Stimulated activated CD8-positive, alpha-beta memory T cell treated with anti-CD3 and anti-CD28 coated beads, Interleukin-15, amount 100 ng/mL, for 48 hours (primary cell): Measurements from ENCODE around the gene CDH13.

Experiments used
- DNase-seq, 2 donors: peaks; one replicate each; pipeline ENCODE4 v3.0.0-alpha.2; 2020; ENCODE audit warnings: low read depth in 2 of 2

Gene CDH13

GRCh38 chr16:83660282-83660681 is 1033.5 kb downstream of the CDH13 start:
- DNase-seq: no peak

DNA sequence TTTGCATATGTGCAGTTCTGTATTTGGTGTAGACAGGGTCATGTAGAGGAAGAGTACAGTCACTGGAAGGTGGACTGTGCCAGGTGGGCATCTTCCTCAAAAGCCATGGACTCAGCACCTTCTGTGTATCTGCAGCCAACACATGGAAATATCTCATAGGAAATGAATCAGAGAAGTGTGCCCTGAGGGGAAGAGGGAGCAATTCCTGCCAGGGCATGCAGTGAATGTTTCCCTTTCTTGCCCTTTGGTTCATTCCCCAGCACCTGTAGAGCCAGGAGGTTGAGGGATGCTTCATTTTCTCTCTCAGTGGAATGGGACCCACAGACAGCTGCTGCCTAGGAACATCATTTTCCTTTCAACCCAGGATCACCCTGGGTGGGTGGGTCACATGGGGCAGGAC is 1034.9 kb downstream of the CDH13 start:
- DNase-seq: no peak

- DNase-seq: no peak
These were observed 1039.7 kb downstream of the CDH13 start for GRCh38 chr16:83666449-83666848.

DNA sequence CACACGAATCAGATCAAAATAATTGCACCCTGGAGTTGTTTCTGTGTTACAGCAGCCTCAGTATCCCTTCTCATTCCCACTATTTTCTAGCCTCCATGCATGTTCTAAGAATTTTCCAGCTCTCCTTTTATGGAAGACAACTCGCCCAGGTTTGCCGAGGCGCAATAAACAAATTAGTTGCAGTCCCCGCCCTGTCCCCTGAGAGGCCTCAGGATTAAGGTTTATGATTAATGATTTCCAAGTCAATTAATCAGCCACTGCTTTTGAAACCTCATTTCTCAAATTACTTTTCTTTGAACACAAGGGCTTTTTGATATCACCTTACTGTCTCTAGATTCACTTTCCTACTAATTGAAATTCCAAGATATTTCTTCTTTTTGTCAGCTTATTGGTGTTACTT is 1042.7 kb downstream of the CDH13 start:
- no peak for DNase-seq

GRCh38 chr16:83674931-83675535 is 1048.3 kb downstream of the CDH13 start:
- DNase-seq: no peak

DNA sequence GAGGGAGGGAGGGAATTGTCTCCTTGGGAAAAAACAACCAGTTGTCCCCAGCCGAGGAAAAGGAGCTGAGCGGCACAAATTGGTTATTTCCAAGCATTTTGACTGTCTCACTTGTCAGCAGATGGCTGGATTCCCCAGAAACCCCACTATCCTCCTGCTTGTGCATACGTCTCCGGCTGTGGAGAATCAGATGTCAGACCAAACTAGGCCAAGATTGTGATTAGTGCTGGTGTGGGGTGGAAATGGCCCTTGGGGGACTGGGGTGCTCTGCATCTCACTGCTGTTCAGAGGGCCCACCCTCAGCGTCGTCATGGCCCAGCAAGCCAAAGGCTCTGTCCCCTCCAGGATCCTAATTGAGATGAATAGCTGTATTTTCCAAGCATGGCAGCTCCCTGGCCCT is 1049.3 kb downstream of the CDH13 start:
- DNase-seq: no peak

- no peak for DNase-seq
These were observed 1054.2 kb downstream of the CDH13 start for GRCh38 chr16:83680980-83681379.

DNA sequence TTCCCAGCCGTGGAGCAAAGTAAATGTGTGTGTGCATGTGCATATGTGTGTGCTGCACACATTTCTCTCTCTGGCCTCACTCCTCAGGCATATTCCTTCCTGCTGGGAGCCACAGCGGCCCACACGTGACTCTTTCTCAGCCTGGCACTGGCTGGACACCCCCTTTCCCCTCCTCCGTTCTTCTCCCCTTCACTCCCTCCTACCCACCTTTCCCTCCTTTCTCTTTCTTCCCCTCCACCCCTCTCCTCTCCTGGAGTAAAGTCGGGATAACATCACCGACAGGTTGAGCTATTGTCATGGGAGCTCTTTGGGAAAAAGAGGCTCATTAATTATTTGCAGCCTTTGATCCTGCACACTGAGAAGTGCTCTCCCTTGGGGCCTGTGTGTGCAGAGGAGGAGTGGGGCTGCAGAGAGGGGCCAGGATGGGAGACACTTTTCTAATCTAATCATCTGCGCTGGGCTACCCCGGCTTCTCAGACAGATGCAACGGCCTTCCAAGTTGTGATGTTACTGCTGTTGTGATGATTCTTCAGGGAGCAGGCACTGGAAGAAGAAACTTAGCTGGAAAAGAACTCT is 1054.7 kb downstream of the CDH13 start:
- no peak for DNase-seq

- no peak for DNase-seq
These were observed 1055.5 kb downstream of the CDH13 start for GRCh38 chr16:83682116-83682867.

DNA sequence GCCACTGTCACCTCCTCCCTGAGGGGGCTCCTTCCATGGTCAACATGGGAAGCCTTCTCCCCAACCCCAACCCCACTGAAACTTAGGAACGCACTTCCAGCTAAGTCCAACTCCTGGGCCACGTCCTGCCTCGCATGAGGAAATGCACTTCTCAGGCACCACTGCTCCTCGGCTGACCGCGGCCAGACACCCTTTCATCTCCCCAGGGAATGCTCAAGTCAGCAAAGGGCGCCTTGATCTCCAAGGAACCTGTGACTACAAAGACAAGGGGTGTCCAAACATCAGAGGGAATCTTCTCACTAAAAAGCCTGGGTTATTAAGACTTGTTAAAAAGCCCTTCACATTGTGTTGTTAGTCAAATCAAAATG is 1056.1 kb downstream of the CDH13 start:
- no peak for DNase-seq

DNA sequence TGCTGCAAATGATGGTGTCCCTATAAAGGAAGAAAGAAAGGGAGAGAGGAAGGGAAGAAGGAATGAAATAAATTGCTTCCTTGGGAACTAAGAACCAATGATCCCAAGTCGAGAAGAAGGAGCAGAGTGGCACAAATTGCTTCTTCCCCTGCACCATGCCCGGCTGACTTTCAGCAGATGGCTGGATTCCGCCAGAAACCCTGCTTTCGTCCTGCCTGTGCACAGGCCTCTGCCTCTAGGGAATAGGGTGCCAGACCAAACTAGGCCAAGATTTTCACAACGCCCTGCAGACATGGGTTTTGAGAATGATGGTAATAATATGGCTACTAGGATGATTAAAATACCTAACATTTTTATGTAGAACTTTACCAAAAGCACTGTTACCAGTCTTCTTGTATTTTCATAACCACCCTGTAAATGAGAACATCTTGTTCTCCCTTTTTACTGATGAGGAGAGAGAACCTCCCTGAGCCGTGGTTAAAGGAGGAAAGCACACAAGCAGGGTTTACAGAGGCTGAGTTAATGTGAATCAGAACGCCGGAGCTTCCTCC is 1058.9 kb downstream of the CDH13 start:
- no peak for DNase-seq

DNA sequence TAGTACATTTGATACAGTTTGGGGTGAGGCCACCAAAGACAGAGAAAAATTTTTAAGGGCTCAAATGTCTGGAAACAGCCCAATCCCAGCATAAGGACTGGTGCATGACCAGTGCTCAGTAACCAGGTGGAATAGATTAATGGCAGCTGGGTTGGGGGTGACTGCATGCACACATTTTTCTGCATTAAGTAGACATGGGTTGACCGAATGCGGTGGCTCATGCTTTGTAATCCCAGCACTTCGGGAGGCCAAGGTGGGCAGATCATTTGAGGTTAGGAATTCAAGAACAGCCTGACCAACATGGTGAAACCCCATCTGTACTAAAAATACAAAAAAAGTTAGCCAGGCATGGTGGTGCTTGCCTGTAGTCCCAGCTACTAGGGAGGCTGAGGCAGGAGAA is 1060.0 kb downstream of the CDH13 start:
- DNase-seq: no peak

GRCh38 chr16:83689385-83689831 is 1062.6 kb downstream of the CDH13 start:
- DNase-seq: no peak

- DNase-seq: no peak
These were observed 1065.5 kb downstream of the CDH13 start for GRCh38 chr16:83692224-83692623.

GRCh38 chr16:83698964-83699363 is 1072.2 kb downstream of the CDH13 start:
- no peak for DNase-seq

DNA sequence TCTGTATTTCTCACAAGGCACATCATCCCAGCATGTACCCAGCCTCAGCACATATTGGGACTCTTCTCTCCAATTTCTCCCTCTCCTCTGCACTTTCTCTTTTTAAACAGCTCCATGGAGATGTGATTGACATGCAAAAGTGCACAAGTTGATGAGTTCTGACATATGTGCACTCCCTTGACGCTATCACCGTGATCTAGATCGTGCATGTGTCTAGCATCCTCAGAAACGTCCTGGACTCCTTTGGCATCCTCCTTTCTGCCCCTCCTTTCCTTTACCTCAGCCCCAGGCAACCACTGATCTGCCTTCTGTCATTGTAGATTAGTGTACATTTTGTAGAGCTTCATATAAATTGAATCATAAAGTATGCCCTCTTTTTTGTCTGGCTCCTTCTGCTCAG is 1073.0 kb downstream of the CDH13 start:
- no peak for DNase-seq

GRCh38 chr16:83700918-83701317 is 1074.1 kb downstream of the CDH13 start:
- no peak for DNase-seq

DNA sequence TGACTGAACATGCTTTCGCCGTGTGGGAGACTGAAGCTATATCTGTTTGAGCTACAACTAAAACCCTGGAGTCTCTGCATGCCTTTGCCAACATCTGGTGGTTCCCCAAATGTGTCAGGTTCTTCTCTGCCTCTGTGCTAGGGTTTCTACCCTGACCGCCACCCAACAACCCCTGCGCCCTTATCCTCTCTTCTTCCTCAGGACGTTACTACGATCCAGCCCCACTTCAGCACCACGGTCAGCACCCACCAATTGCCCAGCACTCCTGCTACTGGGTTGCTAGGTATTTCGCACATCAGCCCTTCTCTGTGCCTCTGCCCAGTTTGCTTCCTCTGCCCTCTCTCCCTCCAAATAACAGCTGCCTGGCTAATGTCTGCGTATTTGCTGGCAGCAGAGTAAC is 1074.7 kb downstream of the CDH13 start:
- DNase-seq: no peak

- no peak for DNase-seq
These were observed 1077.9 kb downstream of the CDH13 start for GRCh38 chr16:83704656-83705055.

DNA sequence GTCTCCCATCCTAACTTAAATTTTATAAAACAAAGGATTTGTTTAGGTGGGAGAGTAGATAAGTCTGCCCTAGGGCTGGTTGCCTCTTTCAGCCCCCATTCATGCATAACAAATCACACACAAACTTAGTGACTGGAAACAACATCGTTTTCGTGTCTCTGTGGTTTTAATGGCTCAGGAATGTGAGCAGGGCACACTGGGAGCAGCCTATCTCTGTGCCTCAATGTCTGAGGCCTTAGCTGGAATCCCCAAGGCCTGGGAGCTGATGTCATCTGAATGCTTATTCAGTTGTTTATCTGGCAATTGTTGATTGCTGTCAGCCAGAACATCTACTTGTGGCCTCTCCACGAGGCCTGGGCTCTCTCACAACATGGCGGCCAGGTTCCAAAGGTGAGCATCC is 1079.1 kb downstream of the CDH13 start:
- DNase-seq: no peak

- DNase-seq: no peak
These were observed 1079.6 kb downstream of the CDH13 start for GRCh38 chr16:83706394-83706793.

DNA sequence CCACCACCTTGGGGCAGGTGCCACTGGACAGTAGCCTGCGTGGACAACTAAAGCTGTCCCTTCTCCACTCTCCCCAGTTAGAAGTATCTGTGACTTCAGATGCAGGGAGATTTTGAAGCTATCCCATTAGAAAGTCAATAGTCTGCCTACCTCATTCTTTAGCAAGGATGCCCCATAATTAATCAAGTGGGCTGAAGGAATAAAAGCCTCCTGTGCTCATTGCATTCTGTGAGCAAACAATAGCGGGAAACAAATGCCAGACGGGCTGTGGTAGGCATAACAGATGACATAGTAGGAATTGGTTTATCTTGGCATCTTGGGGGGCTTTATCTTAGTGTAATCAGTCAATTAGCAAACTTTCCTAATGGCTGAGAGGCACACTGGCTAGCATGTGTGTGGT is 1084.3 kb downstream of the CDH13 start:
- no peak for DNase-seq

GRCh38 chr16:83713597-83713996 is 1086.8 kb downstream of the CDH13 start:
- no peak for DNase-seq
